Left ventricle myocardium inferior (tissue), 1 donor: Measurements from ENCODE around the gene CMTM6. TPM values are rescaled to one million over a fixed set of nuclear protein-coding genes. Genes with fewer than 3 reads are reported as not detected.
"Not testable (repeated sequence)": the region's sequence is repeated elsewhere in the genome, so short reads cannot be mapped to it uniquely, and the experiment has no call there.

Experiments used
- DNase-seq: peaks from one replicate; pipeline ENCODE4 v3.0.0-alpha.2; 2020
- H3K27ac ChIP-seq: fragments of 200-600 bp; replicated peaks from 2 replicates; pipeline ENCODE4 v1.8.0; 2021
- H3K27me3 ChIP-seq: fragments of 200-600 bp; 2 replicates; pipeline ENCODE4 v1.8.0; 2021; ENCODE audit warnings: low read depth
- H3K36me3 ChIP-seq: fragments of 200-600 bp; 2 replicates; pipeline ENCODE4 v1.8.0; 2021
- H3K4me1 ChIP-seq: fragments of 200-600 bp; 2 replicates; pipeline ENCODE4 v1.8.0; 2021
- H3K4me3 ChIP-seq: fragments of 200-600 bp; 2 replicates; pipeline ENCODE4 v1.8.0; 2021; ENCODE audit warnings: mild to moderate bottlenecking, moderate library complexity
- H3K9me3 ChIP-seq: fragments of 200-600 bp; replicated peaks from 2 replicates; pipeline ENCODE4 v1.8.0; 2021
- CTCF ChIP-seq: fragments of 200-600 bp; IDR thresholded peaks from 2 replicates; pipeline ENCODE4 v1.8.0; 2021; ENCODE audit warnings: antibody characterized with exemption, mild to moderate bottlenecking, borderline replicate concordance
- intact Hi-C: fragments of 100-400 bp; cut with micrococcal nuclease; formaldehyde crosslinking; loops from one replicate; pipeline ENCODE4 v1.11.0; 2022
- total RNA-seq: library from RNA; stranded (reverse); fragmentation: NEBNext Ultra II Directional; extraction: Animal tissue kit (Norgen Biotek cat#: 25700); gene quantifications from one replicate; pipeline ENCODE4 v1.2.1, GENCODE V29; 2021
- donor health status: DM: no; HTN: yes; CAD: no; lungs with severe emphysema.

Gene CMTM6
- total RNA-seq, 1 donor from 2014 or later: 10.9 TPM

- intact Hi-C loops: not testable (repeated sequence)
Observed at GRCh38 chr3:32460817-32461496, 41.7 kb downstream of the CMTM6 start.

GRCh38 chr3:32460031-32460749 lies 42.5 kb downstream of the CMTM6 start:
- H3K36me3 ChIP-seq: no peaks in the 10 kb centered on the region
- H3K4me1 ChIP-seq: peaks cover 7% of the 10 kb centered on the region
- no peak overlapping the region for H3K27ac ChIP-seq
- no peak for TF ChIP-seq CTCF
- intact Hi-C loops: no loop called here
- DNase-seq: no peak
- H3K9me3 ChIP-seq: no peaks in the 10 kb centered on the region
- no peaks in the 10 kb centered on the region for H3K27me3 ChIP-seq
- no peak overlapping the region for H3K4me3 ChIP-seq

More at GRCh38 chr3:32460817-32461496, 41.7 kb downstream of the CMTM6 start:
- H3K4me1 ChIP-seq, H3K9me3 ChIP-seq, H3K27ac ChIP-seq, H3K4me3 ChIP-seq, H3K36me3 ChIP-seq, H3K27me3 ChIP-seq, DNase-seq: not testable (repeated sequence)

- H3K9me3 ChIP-seq: no peaks in the 10 kb centered on the region
- no peak for TF ChIP-seq CTCF
- no peaks in the 10 kb centered on the region for H3K36me3 ChIP-seq
- H3K4me3 ChIP-seq: no peak overlapping the region
- H3K27me3 ChIP-seq: no peaks in the 10 kb centered on the region
- intact Hi-C loops: no loop called here
- H3K27ac ChIP-seq: no peak overlapping the region
- DNase-seq: no peak
- peaks cover 7% of the 10 kb centered on the region for H3K4me1 ChIP-seq
Observed at GRCh38 chr3:32459450-32459849, 43.2 kb downstream of the CMTM6 start.

- DNase-seq: no peak
- intact Hi-C loops: no loop called here
- H3K9me3 ChIP-seq: no peaks in the 10 kb centered on the region
- H3K36me3 ChIP-seq: peaks cover 6% of the 10 kb centered on the region
- no peak overlapping the region for H3K27ac ChIP-seq
- no peaks in the 10 kb centered on the region for H3K27me3 ChIP-seq
- no peak overlapping the region for H3K4me3 ChIP-seq
- H3K4me1 ChIP-seq: peaks cover 7% of the 10 kb centered on the region
- TF ChIP-seq CTCF: no peak
Observed at GRCh38 chr3:32457971-32458471, 44.6 kb downstream of the CMTM6 start.

GRCh38 chr3:32456429-32457130 lies 46.1 kb downstream of the CMTM6 start:
- H3K27ac ChIP-seq: no peak overlapping the region
- peaks cover 6% of the 10 kb centered on the region for H3K36me3 ChIP-seq
- H3K4me1 ChIP-seq: peaks cover 3% of the 10 kb centered on the region
- H3K27me3 ChIP-seq: no peaks in the 10 kb centered on the region
- intact Hi-C loops: no loop called here
- DNase-seq: no peak
- no peak overlapping the region for H3K4me3 ChIP-seq
- H3K9me3 ChIP-seq: no peaks in the 10 kb centered on the region
- no peak for TF ChIP-seq CTCF
